CD4-positive, alpha-beta T cell treated with Interleukin-12 subunit alpha and Interleukin-12 subunit beta, for 1 hour (primary cell): ENCODE results near the gene GRSF1.
"Not testable (repeated sequence)": the region's sequence is repeated elsewhere in the genome, so short reads cannot be mapped to it uniquely, and the experiment has no call there.

ENCODE experiments used
- DNase-seq: peaks from one replicate; pipeline ENCODE4 v3.0.0-alpha.2; 2020

Gene GRSF1

DNA sequence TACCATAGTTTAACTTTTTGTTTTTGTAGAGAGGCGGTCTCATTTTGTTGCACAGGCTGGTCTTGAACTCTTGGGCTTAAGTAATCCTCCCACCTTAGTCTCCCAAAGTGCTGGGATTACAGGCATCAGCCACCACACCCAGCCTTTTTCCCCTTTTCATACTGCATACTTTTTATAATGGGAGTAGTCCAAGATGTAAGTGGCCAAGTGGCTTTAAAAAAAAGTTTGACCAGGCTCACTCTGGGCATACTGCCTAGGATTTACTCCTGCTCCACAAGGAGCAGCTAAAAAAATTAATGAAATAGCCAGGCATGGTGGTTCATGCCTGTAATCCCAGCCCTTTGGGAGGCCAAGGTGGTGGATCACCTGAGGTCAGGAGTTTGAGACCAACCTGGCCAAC, 6.0 kb downstream of the GRSF1 start:
- no peak for DNase-seq

DNA sequence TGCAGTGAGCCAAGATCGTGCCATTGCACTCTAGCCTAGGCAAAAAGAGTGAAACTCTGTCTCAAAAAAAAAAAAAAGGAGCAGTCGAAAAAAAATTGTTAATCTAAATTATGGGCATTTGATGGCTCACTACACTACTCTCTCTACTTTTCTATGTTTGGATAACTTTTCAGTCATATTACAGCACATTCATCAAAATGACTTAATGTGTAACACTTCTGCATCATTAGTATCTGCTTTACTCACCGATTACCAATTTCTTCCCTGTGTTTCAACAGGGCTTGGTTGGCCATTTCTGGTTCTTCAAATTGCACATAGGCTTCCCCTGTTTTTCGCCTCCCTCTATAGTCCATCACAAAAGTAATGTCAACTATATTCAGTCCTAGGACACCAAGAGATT, 8.4 kb downstream of the GRSF1 start:
- DNase-seq: no peak

- DNase-seq: no peak
Measured at GRCh38 chr4:70830054-70830453, 9.6 kb downstream of the GRSF1 start.

DNA sequence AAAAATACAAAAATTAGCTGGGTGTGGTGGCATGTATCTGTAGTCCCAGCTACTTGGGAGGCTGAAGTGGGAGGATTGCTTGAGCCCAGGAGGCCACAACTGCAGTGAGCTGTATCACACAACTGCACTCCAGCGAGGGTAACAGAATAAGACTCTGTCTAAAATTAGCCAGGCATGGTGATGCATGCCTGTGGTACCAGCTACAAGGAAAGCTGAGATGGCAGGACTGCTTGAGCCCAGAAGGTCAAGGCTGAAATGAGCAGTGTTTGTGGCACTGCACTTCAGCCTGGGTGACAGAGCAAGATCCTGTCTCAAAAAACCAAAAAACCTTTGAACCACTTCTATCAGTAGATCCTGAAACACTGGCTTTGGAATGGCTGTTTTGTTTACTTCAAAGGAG, 10.2 kb downstream of the GRSF1 start:
- DNase-seq: no peak

- no peak for DNase-seq
Measured at GRCh38 chr4:70829015-70829414, 10.7 kb downstream of the GRSF1 start.

- DNase-seq: no peak
Measured at GRCh38 chr4:70818921-70819320, 20.8 kb downstream of the GRSF1 start.

DNA sequence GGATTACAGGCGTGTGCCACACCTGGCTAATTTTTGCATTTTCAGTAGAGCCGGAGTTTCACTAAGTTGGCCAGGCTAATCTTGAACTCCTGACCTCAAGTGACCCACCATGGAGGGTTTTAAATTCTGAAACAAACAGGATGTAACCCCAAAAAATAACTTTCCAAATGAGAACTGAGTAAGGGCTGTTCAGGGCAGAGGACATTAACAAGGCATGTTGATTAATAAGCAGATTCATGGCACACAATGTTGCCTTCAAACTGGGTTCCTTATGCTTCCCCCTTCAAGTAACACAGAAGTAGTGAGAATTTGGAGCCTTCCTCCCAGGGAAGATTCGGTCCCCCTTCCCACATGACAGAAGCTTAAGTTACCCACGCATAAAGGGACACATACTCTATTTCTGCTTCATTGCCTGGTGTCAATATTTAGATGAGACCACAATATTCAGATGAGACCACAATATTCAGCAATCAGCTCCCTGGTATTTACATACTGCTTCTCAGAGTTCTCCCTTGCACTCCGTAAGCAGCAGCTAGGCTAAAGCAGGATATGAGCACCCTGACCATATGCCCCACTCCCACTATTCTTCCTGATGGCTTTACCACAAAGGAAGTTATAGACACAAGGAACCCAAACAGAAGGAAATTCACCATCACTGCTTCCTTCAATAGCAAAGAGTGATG, 21.4 kb downstream of the GRSF1 start:
- DNase-seq: no peak

DNA sequence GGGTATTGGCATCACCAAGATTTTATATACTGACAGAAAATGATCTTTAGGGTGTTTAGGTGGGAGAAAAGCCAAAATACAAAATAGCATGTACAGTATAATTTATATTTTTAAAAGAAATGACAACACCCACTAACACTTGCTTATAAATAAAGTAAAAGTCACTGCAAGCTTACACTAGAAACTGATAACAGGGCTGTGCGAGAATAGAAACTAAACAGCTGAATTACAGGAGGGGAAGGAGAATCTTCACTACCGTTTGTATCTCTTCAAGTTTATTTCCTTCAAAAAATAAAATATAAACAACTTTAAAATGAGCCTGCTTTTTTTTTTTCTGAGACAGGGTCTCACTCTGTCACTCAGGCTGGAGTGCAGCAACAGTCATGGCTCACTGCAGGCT, 22.8 kb downstream of the GRSF1 start:
- DNase-seq: no peak

DNA sequence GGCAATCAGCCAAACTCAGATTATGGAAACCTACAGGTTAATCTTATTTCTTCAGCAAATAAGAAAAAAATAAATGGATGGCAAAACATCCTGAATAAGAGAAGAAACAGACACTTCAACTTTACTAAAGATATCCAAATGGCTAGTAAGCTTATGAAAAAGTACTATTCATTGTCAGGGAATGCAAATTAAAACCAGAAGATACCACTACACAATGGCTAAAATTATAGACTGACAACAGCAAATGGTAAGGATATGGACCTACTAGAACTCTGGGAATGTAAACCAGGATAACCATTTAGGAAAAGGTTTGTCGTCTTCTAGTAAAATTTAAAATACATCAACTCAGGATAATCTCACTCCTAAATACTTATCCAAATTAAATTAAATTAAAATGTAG, 24.3 kb downstream of the GRSF1 start:
- DNase-seq: no peak

DNA sequence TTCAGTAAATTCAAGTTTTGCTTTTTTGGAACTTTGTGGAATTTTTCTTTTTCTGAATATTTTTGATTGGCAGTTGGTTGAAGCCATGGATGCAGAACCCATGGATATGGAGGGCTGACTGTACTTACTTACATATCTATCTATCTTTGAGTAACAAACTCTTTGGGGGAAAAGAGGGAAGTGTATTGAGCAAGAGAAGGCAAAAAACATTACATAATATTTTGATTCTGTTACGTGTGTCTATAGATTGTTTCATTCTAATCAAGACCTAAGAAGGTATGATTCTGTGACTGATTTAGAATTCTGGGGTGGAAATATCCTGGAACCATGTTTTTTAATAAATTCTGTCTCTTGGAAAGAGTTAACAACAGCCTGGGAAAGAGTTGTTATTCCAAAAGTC, 31.5 kb downstream of the GRSF1 start:
- no peak for DNase-seq

- no peak for DNase-seq
Measured at GRCh38 chr4:70802928-70803580, 36.6 kb downstream of the GRSF1 start.

GRCh38 chr4:70801265-70801809, 38.4 kb downstream of the GRSF1 start:
- no peak for DNase-seq

- no peak for DNase-seq
Measured at GRCh38 chr4:70793626-70794025, 46.1 kb downstream of the GRSF1 start.

DNA sequence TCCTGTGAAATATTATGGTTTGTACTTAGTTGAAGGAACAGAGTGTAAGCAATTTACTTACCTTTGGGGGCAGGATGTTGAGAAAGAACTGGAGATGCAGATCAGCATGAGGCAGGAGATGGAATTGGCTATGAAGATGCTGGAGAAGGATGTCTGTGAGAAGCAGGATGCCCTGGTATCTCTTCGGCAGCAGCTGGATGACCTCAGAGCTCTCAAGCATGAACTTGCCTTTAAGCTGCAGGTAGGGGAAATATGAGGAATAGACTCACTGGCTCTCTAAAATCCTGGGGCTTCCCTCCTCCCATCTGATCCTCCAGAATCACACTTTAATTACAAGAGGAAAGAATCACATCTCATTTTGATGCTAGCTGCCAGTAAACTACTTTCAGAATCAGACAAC, 51.0 kb downstream of the GRSF1 start:
- DNase-seq: no peak

- DNase-seq: no peak
Measured at GRCh38 chr4:70787496-70787895, 52.2 kb downstream of the GRSF1 start.

- no peak for DNase-seq
Measured at GRCh38 chr4:70783096-70783495, 56.6 kb downstream of the GRSF1 start.

- no peak for DNase-seq
Measured at GRCh38 chr4:70778888-70779422, 60.7 kb downstream of the GRSF1 start.

- DNase-seq: no peak
Measured at GRCh38 chr4:70772929-70773555, 66.6 kb downstream of the GRSF1 start.

- not testable (repeated sequence) for DNase-seq
Measured at GRCh38 chr4:70769396-70769795, 70.3 kb downstream of the GRSF1 start.

- DNase-seq: no peak
Measured at GRCh38 chr4:70768301-70768948, 71.3 kb downstream of the GRSF1 start.
